ENCODE measurements around the gene TTN. TPM values are rescaled to one million over a fixed set of nuclear protein-coding genes. Genes with fewer than 3 reads are reported as not detected.

TTN gene
- total and polyA plus RNA-seq, 2 of the 4 experiments (the other 2 are of a cell fraction) = 0.02 to 0.18 TPM

GRCh38 chr2:178799305-178799704, 7.9 kb downstream of the TTN start:
- Histone ChIP-seq H3K56ac (ENCODE audit: extremely low read depth, insufficient read depth, low read length) (no peak overlapping the region), H4K8ac (ENCODE audit: low read depth in 2 of 2, low read length in 2 of 2) (no peak overlapping the region), H2AK9ac (replicated peaks; ENCODE audit: low read depth, low read length, poor library complexity) (no peak overlapping the region), H3K27ac (ENCODE audit: insufficient read depth, low read length) (no peak overlapping the region), H2BK5ac (ENCODE audit: low read depth, low read length, poor library complexity, severe bottlenecking) (no peak overlapping the region), H2BK15ac (ENCODE audit: low read depth, low read length) (no peak overlapping the region), H3K4me1 (ENCODE audit: control insufficient read depth, insufficient read depth, low read length) (no peaks in the 10 kb centered on the region), H2AK5ac (ENCODE audit: low read depth, low read length) (no peak overlapping the region), H2BK20ac (ENCODE audit: low read depth, low read length) (no peak overlapping the region), H4K20me1 (ENCODE audit: insufficient read depth, low read length) (no peaks in the 10 kb centered on the region), H3K9me3 (ENCODE audit: control insufficient read depth, insufficient read depth, low read length) (no peaks in the 10 kb centered on the region), H2AFZ (replicated peaks; ENCODE audit: low read length, poor library complexity) (no peak overlapping the region), H3K9me1 (ENCODE audit: insufficient read depth, low read length) (no peaks in the 10 kb centered on the region), H3K27me3 (ENCODE audit: control insufficient read depth, insufficient read depth, low read length) (no peaks in the 10 kb centered on the region), H3K4ac (ENCODE audit: low read depth, low read length) (no peak overlapping the region), H3K79me1 (ENCODE audit: low read depth in 1 of 2, low read length in 2 of 2) (no peaks in the 10 kb centered on the region), H3K36me3 (ENCODE audit: control insufficient read depth, insufficient read depth, low read length) (no peaks in the 10 kb centered on the region), H3K23ac (ENCODE audit: low read depth, low read length) (no peak overlapping the region), H3K4me2 (ENCODE audit: low read depth, low read length) (no peak overlapping the region), H3K18ac (ENCODE audit: low read depth, low read length) (no peak overlapping the region), H2BK120ac (ENCODE audit: low read depth, low read length) (no peak overlapping the region), H3K9ac (ENCODE audit: low read depth, low read length) (no peak overlapping the region), H4K91ac (ENCODE audit: insufficient read depth, low read depth, low read length) (no peak overlapping the region), H3K4me3 (ENCODE audit: insufficient read depth, low read depth, low read length) (no peak overlapping the region), H4K5ac (ENCODE audit: low read depth, low read length) (no peak overlapping the region), H3K14ac (replicated peaks; ENCODE audit: low read depth, low read length) (no peak overlapping the region)
- in situ Hi-C loops (cut with MboI; ENCODE audit: low sequenced_read_pairs) (loop anchor here (10.0 kb wide), 1 partner anchor 115 kb away; no protein-coding TSS in a partner anchor), dilution Hi-C loops (cut with HindIII; ENCODE audit: low sequenced_read_pairs, unreplicated experiment) (no loop called here), intact Hi-C loops (cut with micrococcal nuclease) (loop anchor here (5.0 to 10.0 kb wide), 3 partner anchors 328 to 1278 kb away; no protein-coding TSS in a partner anchor)
- CTCF ChIA-PET = no interaction called here
- no TSS peak for BruUV-seq (replicated peaks)
- WGBS, 2 experiments (ENCODE audit: extremely low coverage in 2 of 2, insufficient read length in 1 of 2) = 70% methylated on average over 2 of the region's 19 CpGs; no CpG with 5 or more reads in 1 of the 2 experiments
- TF ChIP-seq SMC3 (IDR thresholded peaks at IDR 0.05; ENCODE audit: low read depth, low read length) = no peak
- no peak for TF ChIP-seq MXI1 (IDR thresholded peaks at IDR 0.05; ENCODE audit: borderline replicate concordance, low read depth, low read length)
- no peak for TF ChIP-seq CEBPB (IDR thresholded peaks at IDR 0.05; ENCODE audit: low read depth, low read length)
- no peak for TF ChIP-seq FOS (IDR thresholded peaks at IDR 0.05; ENCODE audit: low read depth, low read length)
- no peak for TF ChIP-seq USF2 (IDR thresholded peaks at IDR 0.05; ENCODE audit: low read depth, low read length)
- TF ChIP-seq ELK1 (IDR thresholded peaks at IDR 0.05; ENCODE audit: borderline replicate concordance, low read depth, low read length) = no peak
- no peak for TF ChIP-seq CHD1 (IDR thresholded peaks at IDR 0.05; ENCODE audit: low read depth, low read length)
- TF ChIP-seq MAZ (IDR thresholded peaks at IDR 0.05; ENCODE audit: borderline replicate concordance, low read depth, low read length) = no peak
- TF ChIP-seq MAFK (IDR thresholded peaks at IDR 0.05; ENCODE audit: low read depth, low read length) = no peak
- no peak for TF ChIP-seq RFX5 (IDR thresholded peaks at IDR 0.05; ENCODE audit: low read depth, low read length)
- TF ChIP-seq BHLHE40 (IDR thresholded peaks at IDR 0.05; ENCODE audit: low read depth, low read length) = no peak
- TF ChIP-seq RAD21 (IDR thresholded peaks at IDR 0.05; ENCODE audit: low read length) = no peak
- no peak for TF ChIP-seq CTCF (conservative IDR thresholded peaks at IDR 0.05; ENCODE audit: low read depth, low read length)
- no peak for TF ChIP-seq POLR2A (IDR thresholded peaks at IDR 0.05; ENCODE audit: low read depth, low read length)
- TF ChIP-seq NFE2L2 (IDR thresholded peaks at IDR 0.05; ENCODE audit: low read depth, low read length) = no peak
- TF ChIP-seq RCOR1 (IDR thresholded peaks at IDR 0.05; ENCODE audit: insufficient replicate concordance, low read length) = no peak
- ATAC-seq (ENCODE audit: low read depth) (no peak), DNase-seq (no peak)
- POLR2A ChIA-PET (ENCODE audit: unreplicated experiment) = no interaction called here

All from IMR-90 (cell line).